BE2C (cell line): Measurements from ENCODE around the gene TRAF1.
A peak's percentile ranks its signal among the peaks of the same experiment; 100 is the strongest.

ENCODE experiments used
- DNase-seq: peaks from one replicate; pipeline ENCODE4 v3.0.0-alpha.2; 2020
- H3K27me3 ChIP-seq: fragments of 250-450 bp; sonication (Bioruptor Pico); 2 replicates; pipeline ENCODE4 v1.5.1; 2020; ENCODE audit warnings: mild to moderate bottlenecking
- H3K36me3 ChIP-seq: fragments of 250-450 bp; sonication (Bioruptor Pico); 2 replicates; pipeline ENCODE4 v1.5.1; 2020; ENCODE audit warnings: mild to moderate bottlenecking
- H3K4me1 ChIP-seq: fragments of 250-450 bp; sonication (Bioruptor Pico); 2 replicates; pipeline ENCODE4 v1.5.1; 2020
- H3K4me3 ChIP-seq: 2 replicates; pipeline ENCODE4 v1.5.1; 2011; ENCODE audit warnings: low read depth, low read length
- H3K9me3 ChIP-seq: fragments of 250-450 bp; sonication (Bioruptor Pico); 2 replicates; pipeline ENCODE4 v1.5.1; 2020
- CTCF ChIP-seq: IDR thresholded peaks from 2 replicates; pipeline ENCODE4 v1.5.1; 2012; ENCODE audit warnings: mild to moderate bottlenecking, low read depth, low read length

Gene TRAF1

GRCh38 chr9:120917929-120918762, 8.4 kb downstream of the TRAF1 start:
- Histone ChIP-seq H3K27me3 (no peaks in the 10 kb centered on the region), H3K9me3 (no peaks in the 10 kb centered on the region), H3K4me3 (no peak overlapping the region), H3K4me1 (peaks cover 30% of the 10 kb centered on the region), H3K36me3 (no peaks in the 10 kb centered on the region)
- no peak for DNase-seq
- no peak for TF ChIP-seq CTCF

- TF ChIP-seq CTCF = no peak
- Histone ChIP-seq H3K36me3 (no peaks in the 10 kb centered on the region), H3K9me3 (no peaks in the 10 kb centered on the region), H3K27me3 (no peaks in the 10 kb centered on the region), H3K4me1 (peaks cover 30% of the 10 kb centered on the region), H3K4me3 (no peak overlapping the region)
- DNase-seq = no peak
Measured at GRCh38 chr9:120916991-120917880, 9.4 kb downstream of the TRAF1 start.

- no peaks in the 10 kb centered on the region for H3K36me3 ChIP-seq
- H3K27me3 ChIP-seq = no peaks in the 10 kb centered on the region
- peaks cover 27% of the 10 kb centered on the region for H3K4me1 ChIP-seq
- peak; percentile 21; the same call in 1 of the 2 replicates for TF ChIP-seq CTCF
- H3K9me3 ChIP-seq = no peaks in the 10 kb centered on the region
- peak; percentile 70 for DNase-seq
- no peak overlapping the region for H3K4me3 ChIP-seq
Measured at GRCh38 chr9:120916588-120916987, 10.0 kb downstream of the TRAF1 start.

GRCh38 chr9:120915854-120916470, 10.6 kb downstream of the TRAF1 start:
- DNase-seq = no peak
- TF ChIP-seq CTCF = no peak
- H3K9me3 ChIP-seq = no peaks in the 10 kb centered on the region
- H3K27me3 ChIP-seq = no peaks in the 10 kb centered on the region
- H3K36me3 ChIP-seq = no peaks in the 10 kb centered on the region
- H3K4me1 ChIP-seq = peaks cover 25% of the 10 kb centered on the region
- no peak overlapping the region for H3K4me3 ChIP-seq

- H3K9me3 ChIP-seq = no peaks in the 10 kb centered on the region
- TF ChIP-seq CTCF = no peak
- peaks cover 15% of the 10 kb centered on the region for H3K4me1 ChIP-seq
- no peak for DNase-seq
- no peaks in the 10 kb centered on the region for H3K36me3 ChIP-seq
- no peaks in the 10 kb centered on the region for H3K27me3 ChIP-seq
- no peak overlapping the region for H3K4me3 ChIP-seq
Measured at GRCh38 chr9:120914953-120915352, 11.6 kb downstream of the TRAF1 start.
